Head of caudate nucleus (tissue), 42 donors: ENCODE data around the gene COL2A1.
"Not testable (repeated sequence)": the region's sequence is repeated elsewhere in the genome, so short reads cannot be mapped to it uniquely, and the experiment has no call there.

Source experiments
- DNase-seq, 42 donors: peaks; one replicate each; pipeline versions ENCODE4 v3.0.0 to v3.0.0-alpha.2; 2020 to 2021; ENCODE audit warnings: mixed read lengths in 7 of 42
- intact Hi-C: fragments of 100-400 bp; cut with DNase I; formaldehyde crosslinking; loops from one replicate; pipeline ENCODE4 v1.15.0; 2022

Gene COL2A1

DNA sequence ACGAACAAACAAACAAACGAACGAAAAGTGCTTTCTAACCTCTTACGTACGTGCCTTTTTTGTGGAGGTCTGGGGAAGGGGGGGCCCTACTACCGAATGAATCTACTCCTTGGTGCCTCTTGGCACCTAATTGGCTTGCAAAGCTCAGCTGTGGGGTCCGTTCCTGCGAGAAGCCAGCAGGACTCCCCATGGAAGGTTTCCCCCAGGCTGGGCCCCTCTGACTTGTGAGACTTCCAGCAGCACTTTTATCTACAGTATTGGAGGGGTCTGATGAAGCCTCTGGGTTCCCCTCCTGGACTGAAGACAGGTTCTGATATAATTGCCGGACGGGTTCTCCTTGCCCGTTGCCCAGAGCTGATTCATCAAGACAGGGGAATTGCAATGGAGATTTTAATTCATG, 42.1 kb downstream of the COL2A1 start:
- intact Hi-C loops, result no loop called here
- no peak for DNase-seq

DNA sequence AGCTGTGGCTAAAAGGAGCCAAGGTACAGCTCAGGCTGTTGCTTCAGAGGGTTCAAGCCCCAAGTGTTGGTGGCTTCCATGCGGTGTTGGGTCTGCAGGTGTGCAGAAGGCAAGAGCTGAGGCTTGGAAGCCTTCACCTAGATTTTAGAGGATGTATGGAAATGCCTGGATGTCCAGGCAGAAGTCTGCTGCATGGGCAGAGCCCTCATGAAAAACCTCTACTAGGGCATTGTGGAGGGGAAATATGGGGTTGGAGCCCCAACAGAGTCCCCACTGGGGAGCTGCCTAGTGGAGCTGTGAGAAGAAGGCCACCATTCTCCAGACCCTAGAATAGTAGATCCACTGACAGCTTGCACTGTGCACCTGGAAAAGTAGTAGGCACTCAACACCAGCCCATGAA, 46.6 kb downstream of the COL2A1 start:
- intact Hi-C loops, DNase-seq: not testable (repeated sequence)

DNA sequence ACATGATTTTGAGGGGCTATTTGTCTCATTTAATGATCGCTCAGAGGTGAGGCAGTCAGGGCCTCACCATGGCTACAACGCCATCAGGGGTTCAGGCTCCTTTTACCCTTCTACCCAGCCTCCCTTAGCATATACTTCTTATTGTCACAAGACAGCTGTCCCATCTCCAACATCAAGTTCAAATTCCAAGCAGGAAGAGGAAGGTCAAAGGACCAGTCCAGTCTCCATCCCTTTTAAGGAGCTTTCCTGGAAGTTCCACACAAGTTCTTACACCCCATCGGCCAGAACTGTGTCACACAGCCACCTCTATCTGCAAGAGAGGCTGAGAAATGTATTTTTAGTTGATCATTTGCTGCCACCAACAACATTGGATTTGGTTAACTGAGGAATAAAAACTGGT, 49.2 kb downstream of the COL2A1 start:
- no peak for DNase-seq
- intact Hi-C loops, result no loop called here

DNA sequence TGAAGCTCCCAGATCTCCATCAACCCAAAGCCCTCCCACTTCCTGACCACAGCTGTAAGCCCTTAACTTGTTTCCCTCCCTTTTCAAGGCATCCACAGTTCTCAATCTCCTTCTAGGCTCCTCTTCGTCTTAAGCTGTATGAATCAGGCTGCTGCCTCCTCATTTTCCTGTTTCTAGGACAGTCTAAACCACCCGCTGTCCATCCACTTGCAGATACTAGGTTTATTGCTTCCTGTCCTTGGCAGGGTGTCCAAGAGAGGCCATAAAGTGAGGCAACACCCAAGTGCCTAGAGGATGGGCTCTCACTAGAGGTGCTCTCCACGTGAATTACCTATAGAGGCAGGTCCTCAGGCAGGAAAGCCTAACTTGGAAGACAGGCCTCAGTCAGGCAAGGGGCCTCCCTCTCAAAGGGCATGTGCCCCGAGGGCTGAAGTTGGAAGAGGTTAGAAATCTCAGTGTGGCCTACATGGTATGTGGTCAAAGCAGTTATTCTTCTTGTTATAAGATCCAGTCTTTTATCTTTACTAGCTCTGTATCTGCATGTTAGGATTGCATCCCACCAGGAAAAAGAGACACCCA, 49.7 kb downstream of the COL2A1 start:
- intact Hi-C loops, result no loop called here
- DNase-seq, result no peak

DNA sequence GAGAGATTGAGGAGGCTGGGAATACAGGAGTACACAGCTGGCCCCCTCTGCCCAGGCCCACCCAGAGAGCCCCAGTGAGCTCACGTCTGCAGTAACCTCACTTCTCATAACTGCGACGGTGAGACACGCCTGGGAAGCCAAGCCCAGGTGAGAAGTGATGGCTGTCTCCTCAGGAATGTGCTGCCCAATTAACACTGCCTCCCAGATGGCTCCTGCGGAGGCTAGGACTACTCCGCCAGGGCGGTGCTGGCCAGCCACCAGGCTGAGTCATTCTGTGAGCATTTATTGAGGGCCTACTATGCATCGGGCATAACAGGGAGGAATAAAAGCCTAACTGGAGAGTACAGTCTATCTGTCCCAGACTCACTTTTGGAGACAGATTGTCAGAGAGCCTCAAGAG, 50.2 kb downstream of the COL2A1 start:
- DNase-seq, result no peak
- intact Hi-C loops, result no loop called here

DNA sequence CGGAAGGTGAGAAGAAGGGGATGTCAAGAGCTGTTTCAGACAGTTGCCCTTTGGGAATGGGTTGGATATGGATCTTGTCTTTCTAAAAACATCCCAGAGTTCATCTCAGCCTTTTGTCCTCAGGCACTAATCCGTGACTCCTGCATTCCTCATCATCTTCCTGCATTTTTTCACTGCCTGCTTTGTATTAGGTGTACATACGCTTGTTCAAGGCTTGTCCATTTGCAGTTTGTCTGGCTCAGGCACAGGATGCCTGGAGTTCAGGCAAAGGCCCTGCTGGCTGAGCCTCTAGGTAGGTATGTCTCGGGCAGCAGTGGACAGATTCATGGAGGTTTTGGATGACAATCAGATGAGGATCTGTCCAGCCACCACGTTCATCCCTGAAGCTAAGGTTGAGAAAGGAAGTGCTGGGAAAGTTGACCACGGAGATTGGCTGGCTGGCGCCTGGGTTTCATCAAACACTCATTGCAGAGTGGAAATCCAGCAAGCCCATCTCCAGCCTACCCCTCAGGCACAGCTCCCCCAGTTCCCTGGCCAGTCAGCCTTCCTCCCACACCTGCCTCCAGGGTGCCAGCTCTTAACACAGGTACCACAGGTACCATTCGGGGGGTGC, 53.3 kb downstream of the COL2A1 start:
- DNase-seq, result no peak
- intact Hi-C loops, result no loop called here

DNA sequence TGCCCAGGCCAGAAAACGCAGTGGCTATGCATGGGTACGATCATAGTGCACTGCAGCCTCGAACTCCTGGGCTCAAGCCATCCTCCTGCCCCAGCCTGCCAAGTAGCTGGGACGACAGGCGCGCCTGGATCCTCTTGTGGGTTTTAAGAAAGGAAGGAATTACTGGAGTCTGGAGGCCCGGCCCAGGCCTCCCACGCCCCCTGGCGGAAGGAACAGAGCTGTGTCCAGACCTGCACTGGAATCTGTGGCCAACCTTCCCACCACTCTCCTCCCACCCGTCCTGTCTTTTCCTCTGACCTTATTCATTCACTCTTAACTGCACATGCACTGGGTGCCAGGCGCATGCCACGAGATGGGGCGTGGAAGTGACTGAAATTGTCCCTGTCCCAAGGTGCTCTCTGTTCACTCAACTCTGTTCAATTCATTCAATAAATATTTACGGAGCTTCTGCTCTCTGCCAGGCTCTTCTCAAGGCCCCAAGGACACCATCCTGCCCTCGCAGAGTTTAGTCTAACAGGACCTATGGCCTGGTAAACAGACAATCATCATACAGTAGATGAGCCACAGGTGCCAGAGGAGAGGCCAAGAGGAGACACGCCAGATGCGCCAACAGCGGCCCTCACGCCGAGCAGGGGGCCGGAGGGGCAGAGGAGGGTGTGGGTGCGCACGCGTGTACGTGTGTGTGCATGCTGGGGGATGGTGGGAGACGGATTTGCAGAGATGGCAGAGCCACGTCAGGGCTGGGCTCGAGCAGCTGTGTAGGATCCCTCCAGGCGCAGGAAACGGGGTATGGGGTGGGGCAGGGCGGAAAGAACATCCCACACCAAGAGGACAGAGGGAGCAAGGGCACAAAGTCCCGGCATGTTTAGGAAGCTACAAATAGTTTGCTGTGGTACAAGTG, 54.6 kb downstream of the COL2A1 start:
- intact Hi-C loops, result no loop called here
- DNase-seq, result peak in 41 of 42 donors; percentile 17 to 83 (median 53)

DNA sequence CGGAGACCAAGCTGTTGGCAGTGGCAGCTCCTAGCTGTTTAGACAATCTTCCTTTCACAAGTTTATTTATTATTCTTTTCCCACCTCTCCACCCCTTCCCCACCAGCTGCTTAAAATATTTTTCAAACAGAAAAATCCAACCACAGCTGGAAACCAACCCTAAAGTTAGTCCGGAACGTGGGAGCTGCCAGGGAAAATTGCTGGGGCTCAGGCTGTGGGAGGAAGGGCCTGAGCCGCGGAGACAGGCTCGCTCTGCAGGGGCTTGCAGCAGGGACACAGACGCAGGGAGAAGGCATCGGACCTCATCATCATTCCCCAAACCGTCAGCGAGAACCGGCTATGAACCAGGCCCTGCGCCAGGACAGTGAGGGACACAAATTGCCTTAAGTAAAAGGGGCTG, 56.9 kb downstream of the COL2A1 start:
- DNase-seq, result no peak

DNA sequence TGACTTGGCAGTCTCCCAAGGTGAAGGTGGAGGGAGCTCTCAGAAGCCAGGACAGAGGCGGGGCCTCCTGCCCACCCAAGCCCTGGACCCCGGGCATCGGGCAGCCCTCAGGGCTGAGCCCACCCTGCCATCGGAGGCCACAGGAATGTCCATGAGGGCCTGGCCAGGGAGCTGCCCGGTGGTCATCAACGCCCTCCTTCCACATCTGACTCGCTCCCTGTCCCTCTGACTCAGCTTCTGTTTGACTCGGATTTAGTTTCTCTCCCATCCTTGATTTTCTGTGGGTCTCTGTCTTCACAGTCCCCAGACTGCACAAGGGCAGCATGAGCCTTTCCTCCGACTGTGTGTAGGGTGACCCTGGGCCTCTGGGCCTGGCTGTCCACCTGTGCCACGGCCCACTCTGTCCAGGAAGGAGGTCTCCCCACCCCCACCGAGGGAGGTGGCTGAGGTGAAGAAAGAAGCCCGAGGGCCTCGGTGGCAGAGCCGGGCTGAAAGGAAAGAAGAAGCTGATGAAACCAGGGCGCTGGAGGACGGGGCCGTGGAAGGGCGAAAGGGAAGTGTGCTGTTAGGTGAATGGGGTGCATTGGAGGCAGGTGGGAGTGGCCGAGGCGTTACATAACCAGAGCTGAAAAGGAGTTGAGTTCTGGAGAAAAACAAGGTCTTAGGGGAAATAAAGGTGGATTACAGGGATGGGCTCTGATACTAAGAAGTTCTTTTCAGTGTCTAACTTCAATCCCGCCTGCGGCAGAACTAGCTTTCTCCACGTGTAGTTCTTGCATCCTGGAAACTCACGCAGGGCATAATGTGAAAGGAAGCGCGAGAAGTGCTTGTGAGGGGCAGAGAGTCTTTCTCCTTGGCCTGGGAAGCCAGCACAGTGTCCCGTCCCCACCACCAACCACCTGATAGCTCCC, 57.6 kb downstream of the COL2A1 start:
- intact Hi-C loops, result no loop called here
- DNase-seq, result no peak

More for the DNA sequence above, 56.9 kb downstream of the COL2A1 start:
- intact Hi-C loops, result no loop called here

DNA sequence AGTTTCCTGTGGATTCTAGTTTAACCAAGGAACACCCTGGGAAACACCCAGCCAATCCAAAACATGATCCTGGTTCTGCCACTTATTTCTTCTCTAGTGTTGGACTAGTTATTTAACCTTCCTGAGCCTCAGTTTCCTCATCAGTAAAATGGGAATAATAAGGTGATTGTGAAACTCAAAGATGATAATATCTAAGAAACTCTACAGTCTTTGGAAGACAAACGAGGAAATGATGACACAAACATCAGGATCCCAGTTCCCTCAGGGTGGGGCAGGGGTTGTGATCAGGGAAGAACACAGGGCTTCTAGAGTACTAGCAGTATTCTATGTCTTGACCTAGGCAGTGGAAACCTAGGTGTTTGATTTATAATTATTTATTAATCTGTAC, 58.9 kb downstream of the COL2A1 start:
- intact Hi-C loops, result no loop called here
- no peak for DNase-seq

DNA sequence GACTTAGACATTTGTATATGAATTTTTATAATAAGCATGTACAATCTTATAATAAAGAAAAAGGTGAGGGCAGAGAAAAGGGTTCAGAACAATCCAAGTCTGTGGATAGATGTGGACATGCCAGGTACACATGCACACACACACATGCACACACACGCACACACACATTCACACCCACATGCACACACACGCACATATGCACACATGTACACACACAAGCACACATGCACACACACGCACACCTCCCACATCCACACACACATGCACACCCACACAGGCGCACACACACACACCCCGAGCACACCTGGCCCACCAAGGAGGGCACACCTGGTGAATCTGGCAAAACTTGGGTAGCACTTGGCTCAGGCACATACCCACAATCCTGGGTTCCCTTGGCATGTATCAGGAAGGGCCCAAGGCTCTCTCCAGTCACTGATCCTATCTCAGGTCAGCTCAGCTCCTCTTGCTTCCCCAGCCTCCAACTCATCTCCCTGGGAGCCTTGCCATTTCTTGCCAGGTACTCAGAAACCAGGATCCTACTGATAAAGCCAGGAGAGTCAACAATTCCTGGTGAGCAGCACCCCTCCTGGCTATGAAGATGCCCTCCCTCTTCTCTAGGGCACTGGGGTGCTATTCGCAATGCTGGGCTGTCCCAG, 59.5 kb downstream of the COL2A1 start:
- intact Hi-C loops, result no loop called here
- no peak for DNase-seq

DNA sequence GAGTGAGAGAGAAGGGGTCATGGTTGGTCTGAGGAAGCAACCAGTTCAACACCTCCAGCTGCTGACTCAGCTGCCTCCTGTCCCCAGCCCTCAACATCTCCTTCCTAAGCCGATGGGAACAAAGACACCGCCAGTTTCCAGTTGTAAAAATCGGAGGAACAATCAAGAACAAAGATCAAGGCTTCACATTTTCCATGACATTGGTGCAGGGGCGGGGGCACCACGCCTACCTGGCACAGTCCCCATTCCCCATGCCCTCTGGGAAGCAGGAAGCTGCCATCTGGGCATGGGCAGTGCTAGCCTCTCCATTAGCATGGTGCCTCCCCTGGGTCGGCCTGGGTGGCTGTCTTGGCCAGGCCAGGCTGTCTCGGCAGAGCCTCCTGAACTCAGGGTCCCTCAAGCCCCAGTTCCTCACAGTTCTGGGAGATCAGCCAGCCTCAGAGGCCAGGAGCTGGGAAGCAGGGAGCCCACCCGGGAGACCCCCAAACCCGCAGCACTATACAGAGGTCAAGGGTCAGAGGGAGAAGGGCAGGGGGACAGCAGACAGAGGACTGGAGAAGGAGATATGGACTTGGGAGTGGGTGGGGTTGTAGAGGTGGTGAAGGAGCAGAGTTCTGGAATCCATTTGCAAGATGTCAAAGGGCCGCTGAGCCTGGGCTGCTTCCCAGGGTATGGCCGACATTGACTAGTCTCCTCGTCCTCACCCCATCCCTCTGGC, 60.5 kb downstream of the COL2A1 start:
- DNase-seq, result no peak

DNA sequence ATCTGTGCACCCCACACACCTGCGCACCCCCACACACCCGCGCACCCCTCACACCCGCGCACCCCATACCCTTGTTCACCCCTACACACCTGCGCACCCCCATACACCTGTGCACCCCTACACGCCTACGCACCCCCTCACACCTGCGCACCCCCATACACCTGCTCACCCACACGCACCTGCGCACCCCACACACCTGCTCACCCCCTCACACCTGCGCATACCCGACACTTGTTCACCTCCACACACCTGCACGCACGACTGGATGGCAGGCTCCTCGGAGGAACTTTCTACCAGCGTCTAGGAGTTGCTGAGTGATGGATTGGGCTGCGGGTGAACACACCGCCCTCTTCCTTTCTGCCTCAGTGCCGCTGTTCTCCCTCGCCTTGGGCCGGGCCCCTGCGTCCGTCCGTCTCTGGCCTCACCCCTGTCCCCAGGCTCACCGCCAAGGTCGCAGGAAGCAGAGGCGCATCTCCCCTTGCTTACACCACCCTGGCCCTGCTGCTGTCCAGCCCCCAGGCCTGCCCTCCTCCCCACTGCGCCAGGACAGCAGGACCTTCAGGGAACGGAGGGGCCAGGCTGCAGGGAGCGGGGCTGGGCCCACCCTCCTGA, 61.6 kb downstream of the COL2A1 start:
- DNase-seq, result no peak
- intact Hi-C loops, result no loop called here

More for the DNA sequence above, 60.5 kb downstream of the COL2A1 start:
- intact Hi-C loops, result no loop called here

DNA sequence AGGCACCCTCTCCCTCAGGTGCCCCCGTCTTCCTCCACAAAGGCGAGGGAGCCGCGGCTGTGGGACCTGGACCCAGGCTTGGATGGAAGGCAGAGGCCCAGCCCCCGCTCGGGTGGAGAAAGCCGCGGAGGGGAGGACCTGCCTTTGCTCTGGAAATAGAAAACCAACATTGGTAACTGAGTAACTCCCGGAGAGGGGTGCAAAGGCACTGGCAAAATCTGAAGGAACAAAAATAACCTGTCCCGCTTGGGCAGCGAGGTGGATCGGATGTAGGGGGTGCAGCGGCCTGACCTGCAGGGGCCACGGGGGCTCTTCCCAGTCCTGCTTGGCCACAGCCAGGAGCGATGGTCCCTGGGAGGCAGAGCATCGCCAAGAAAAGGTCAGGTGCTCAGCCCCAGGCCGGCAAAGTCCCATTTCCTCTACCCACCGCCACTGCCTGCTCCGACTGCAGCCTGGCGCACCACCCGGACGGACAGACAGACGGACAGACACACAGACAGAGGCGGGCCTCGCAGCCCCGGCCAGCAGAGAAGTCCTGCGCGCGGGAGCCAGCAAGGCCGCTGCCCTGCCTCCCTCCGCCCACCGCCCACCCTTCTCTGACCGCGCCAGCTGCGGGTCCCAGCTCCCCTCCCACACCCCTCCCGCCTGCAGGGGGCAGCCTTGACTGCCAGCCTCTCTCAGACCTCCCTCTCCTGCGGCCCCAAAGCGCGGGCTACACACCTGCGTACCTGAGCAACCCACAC, 62.2 kb downstream of the COL2A1 start:
- intact Hi-C loops, result no loop called here
- DNase-seq, result no peak

DNA sequence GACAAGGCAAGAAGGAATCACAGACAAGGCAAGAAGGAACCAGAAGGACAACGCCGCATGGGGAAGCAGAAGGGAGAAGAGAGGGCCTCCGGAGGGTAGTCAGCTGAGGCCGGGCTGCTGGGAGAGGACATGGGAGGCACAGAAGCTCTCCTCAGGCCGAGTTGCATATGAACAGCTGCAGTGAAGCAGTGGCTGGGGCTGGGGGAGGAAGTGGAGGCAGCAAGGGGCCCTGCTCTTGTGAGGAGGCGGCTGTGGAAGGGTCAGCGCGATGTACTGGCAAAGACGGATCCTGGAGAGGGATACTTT, 62.8 kb downstream of the COL2A1 start:
- intact Hi-C loops, result no loop called here
- DNase-seq, result no peak

DNA sequence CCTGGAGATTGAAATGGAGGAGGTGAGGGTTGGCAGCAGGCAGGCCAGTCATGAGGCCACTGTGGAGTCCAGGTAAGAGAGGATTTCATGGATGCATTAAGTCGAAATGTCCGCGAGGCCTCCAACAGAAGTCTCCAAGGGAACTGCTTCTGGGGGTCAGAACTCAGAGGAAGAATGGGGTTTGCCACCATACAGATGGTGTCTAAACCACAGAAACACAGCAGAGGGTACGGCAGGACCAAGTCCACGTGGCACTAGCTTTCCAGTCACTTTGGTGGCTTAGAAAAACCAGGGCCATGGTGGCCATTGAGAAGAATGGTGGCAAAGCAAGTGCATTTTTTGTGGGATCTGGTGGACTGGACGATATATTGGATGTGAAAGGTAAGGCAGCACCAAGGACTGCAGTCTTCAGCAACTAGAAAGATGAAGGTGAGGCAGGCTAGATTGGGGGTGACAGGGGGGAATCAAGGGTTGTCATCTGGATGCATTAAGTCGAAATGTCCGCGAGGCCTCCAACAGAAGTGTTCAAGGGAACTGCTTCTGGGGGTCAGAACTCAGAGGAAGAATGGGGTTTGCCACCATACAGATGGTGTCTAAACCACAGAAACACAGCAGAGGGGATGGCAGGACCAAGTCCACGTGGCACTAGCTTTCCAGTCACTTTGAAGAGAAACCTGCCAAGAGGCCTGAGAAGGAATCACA, 63.4 kb downstream of the COL2A1 start:
- intact Hi-C loops, result no loop called here
- peak in 1 of 42 donors; percentile 15 for DNase-seq
